ENCODE data around the gene SKP1.

- TF ChIP-seq SIN3A (IDR thresholded peaks at IDR 0.05; ENCODE audit: borderline replicate concordance, insufficient read depth, low read length) (no peak), REST (IDR thresholded peaks at IDR 0.05; ENCODE audit: insufficient read depth in 1 of 2, low read depth in 2 of 2, low read length in 2 of 2) (no peak)
Observed at GRCh38 chr5:134135091-134135655, 41.6 kb downstream of the SKP1 start.

All from PFSK-1 (cell line).